Measurements from ENCODE around the gene TBC1D3I. TPM values are rescaled to one million over a fixed set of nuclear protein-coding genes. Genes with fewer than 3 reads are reported as not detected.
"Not testable (repeated sequence)": the region's sequence is repeated elsewhere in the genome, so short reads cannot be mapped to it uniquely, and the experiment has no call there.

Gene TBC1D3I
- not detected for polyA plus RNA-seq (2013, experiment 1 of 2)
- not detected for polyA plus RNA-seq (2013, experiment 2 of 2)

- not testable (repeated sequence) for H3K27ac ChIP-seq (ENCODE audit: low read depth, low read length); H3K9me3 ChIP-seq (ENCODE audit: insufficient read depth, low read depth, low read length); H3K36me3 ChIP-seq (ENCODE audit: insufficient read depth, low read length); H3K27me3 ChIP-seq (ENCODE audit: insufficient read depth, low read length); H3K4me3 ChIP-seq (ENCODE audit: low read length); H3K9ac ChIP-seq (ENCODE audit: low read depth, low read length); H3K4me1 ChIP-seq (ENCODE audit: insufficient read depth, low read length)
- no CpG with 5 or more reads among the region's 11 CpGs for WGBS
These were observed at the start of gene TBC1D3I for GRCh38 chr17:36264470-36264869. Gene TBC1D3I (minus strand): TSS chr17:36264570. CDS start chr17:36262985, 1,585 bp downstream.

GRCh38 chr17:36295161-36295560 is 30.8 kb upstream of the TBC1D3I start:
- not testable (repeated sequence) for H3K9me3 ChIP-seq (ENCODE audit: insufficient read depth, low read depth, low read length); H3K4me1 ChIP-seq (ENCODE audit: insufficient read depth, low read length)
- no CpG with 5 or more reads among the region's 1 CpG for WGBS

GRCh38 chr17:36289965-36290612 is 25.7 kb upstream of the TBC1D3I start:
- not testable (repeated sequence) for H3K9me3 ChIP-seq (ENCODE audit: insufficient read depth, low read depth, low read length); H3K4me1 ChIP-seq (ENCODE audit: insufficient read depth, low read length); H3K36me3 ChIP-seq (ENCODE audit: insufficient read depth, low read length); H3K27me3 ChIP-seq (ENCODE audit: insufficient read depth, low read length); H3K4me3 ChIP-seq (ENCODE audit: low read length); H3K27ac ChIP-seq (ENCODE audit: low read depth, low read length); H3K9ac ChIP-seq (ENCODE audit: low read depth, low read length)
- WGBS: no CpG with 5 or more reads among the region's 2 CpGs

More at GRCh38 chr17:36295161-36295560, 30.8 kb upstream of the TBC1D3I start:
- not testable (repeated sequence) for H3K4me3 ChIP-seq (ENCODE audit: low read length); H3K9ac ChIP-seq (ENCODE audit: low read depth, low read length); H3K27ac ChIP-seq (ENCODE audit: low read depth, low read length); H3K36me3 ChIP-seq (ENCODE audit: insufficient read depth, low read length); H3K27me3 ChIP-seq (ENCODE audit: insufficient read depth, low read length)

- H3K4me1 ChIP-seq (ENCODE audit: insufficient read depth, low read length); H3K9ac ChIP-seq (ENCODE audit: low read depth, low read length); H3K9me3 ChIP-seq (ENCODE audit: insufficient read depth, low read depth, low read length); H3K27ac ChIP-seq (ENCODE audit: low read depth, low read length); H3K36me3 ChIP-seq (ENCODE audit: insufficient read depth, low read length); H3K27me3 ChIP-seq (ENCODE audit: insufficient read depth, low read length); H3K4me3 ChIP-seq (ENCODE audit: low read length): not testable (repeated sequence)
- WGBS: no CpG with 5 or more reads among the region's 5 CpGs
These were observed 19.8 kb upstream of the TBC1D3I start for GRCh38 chr17:36284219-36284618.

- not testable (repeated sequence) for H3K4me3 ChIP-seq (ENCODE audit: low read length); H3K9ac ChIP-seq (ENCODE audit: low read depth, low read length); H3K9me3 ChIP-seq (ENCODE audit: insufficient read depth, low read depth, low read length); H3K4me1 ChIP-seq (ENCODE audit: insufficient read depth, low read length); H3K27ac ChIP-seq (ENCODE audit: low read depth, low read length); H3K27me3 ChIP-seq (ENCODE audit: insufficient read depth, low read length); H3K36me3 ChIP-seq (ENCODE audit: insufficient read depth, low read length)
- no CpG with 5 or more reads among the region's 1 CpG for WGBS
These were observed 18.9 kb upstream of the TBC1D3I start for GRCh38 chr17:36283256-36283655.

- not testable (repeated sequence) for H3K9me3 ChIP-seq (ENCODE audit: insufficient read depth, low read depth, low read length); H3K27ac ChIP-seq (ENCODE audit: low read depth, low read length); H3K36me3 ChIP-seq (ENCODE audit: insufficient read depth, low read length); H3K4me3 ChIP-seq (ENCODE audit: low read length); H3K9ac ChIP-seq (ENCODE audit: low read depth, low read length); H3K4me1 ChIP-seq (ENCODE audit: insufficient read depth, low read length); H3K27me3 ChIP-seq (ENCODE audit: insufficient read depth, low read length)
- no CpG with 5 or more reads among the region's 4 CpGs for WGBS
These were observed 22.3 kb downstream of the TBC1D3I start for GRCh38 chr17:36242046-36242445.

GRCh38 chr17:36229644-36230043 is 34.7 kb downstream of the TBC1D3I start:
- no CpG with 5 or more reads among the region's 5 CpGs for WGBS
- not testable (repeated sequence) for H3K9me3 ChIP-seq (ENCODE audit: insufficient read depth, low read depth, low read length); H3K27ac ChIP-seq (ENCODE audit: low read depth, low read length); H3K4me3 ChIP-seq (ENCODE audit: low read length); H3K9ac ChIP-seq (ENCODE audit: low read depth, low read length); H3K36me3 ChIP-seq (ENCODE audit: insufficient read depth, low read length); H3K4me1 ChIP-seq (ENCODE audit: insufficient read depth, low read length); H3K27me3 ChIP-seq (ENCODE audit: insufficient read depth, low read length)

GRCh38 chr17:36222967-36223366 is 41.4 kb downstream of the TBC1D3I start:
- H3K9me3 ChIP-seq (ENCODE audit: insufficient read depth, low read depth, low read length); H3K27me3 ChIP-seq (ENCODE audit: insufficient read depth, low read length); H3K36me3 ChIP-seq (ENCODE audit: insufficient read depth, low read length); H3K27ac ChIP-seq (ENCODE audit: low read depth, low read length); H3K9ac ChIP-seq (ENCODE audit: low read depth, low read length); H3K4me3 ChIP-seq (ENCODE audit: low read length); H3K4me1 ChIP-seq (ENCODE audit: insufficient read depth, low read length): not testable (repeated sequence)
- WGBS: 91% methylated on average over 12 of the region's 12 CpGs

GRCh38 chr17:36221581-36222100 is 42.7 kb downstream of the TBC1D3I start:
- not testable (repeated sequence) for H3K36me3 ChIP-seq (ENCODE audit: insufficient read depth, low read length); H3K9ac ChIP-seq (ENCODE audit: low read depth, low read length); H3K4me3 ChIP-seq (ENCODE audit: low read length); H3K27me3 ChIP-seq (ENCODE audit: insufficient read depth, low read length); H3K27ac ChIP-seq (ENCODE audit: low read depth, low read length); H3K4me1 ChIP-seq (ENCODE audit: insufficient read depth, low read length); H3K9me3 ChIP-seq (ENCODE audit: insufficient read depth, low read depth, low read length)
- WGBS: 89% methylated on average over 4 of the region's 4 CpGs

- H3K27ac ChIP-seq (ENCODE audit: low read depth, low read length); H3K4me3 ChIP-seq (ENCODE audit: low read length); H3K9ac ChIP-seq (ENCODE audit: low read depth, low read length); H3K27me3 ChIP-seq (ENCODE audit: insufficient read depth, low read length); H3K4me1 ChIP-seq (ENCODE audit: insufficient read depth, low read length); H3K9me3 ChIP-seq (ENCODE audit: insufficient read depth, low read depth, low read length); H3K36me3 ChIP-seq (ENCODE audit: insufficient read depth, low read length): not testable (repeated sequence)
- 92% methylated on average over 3 of the region's 3 CpGs for WGBS
These were observed 43.4 kb downstream of the TBC1D3I start for GRCh38 chr17:36220737-36221580.

GRCh38 chr17:36219556-36219955 is 44.8 kb downstream of the TBC1D3I start:
- 95% methylated on average over 1 of the region's 1 CpG for WGBS

More at GRCh38 chr17:36219556-36219955, 44.8 kb downstream of the TBC1D3I start:
- H3K36me3 ChIP-seq (ENCODE audit: insufficient read depth, low read length); H3K4me3 ChIP-seq (ENCODE audit: low read length); H3K4me1 ChIP-seq (ENCODE audit: insufficient read depth, low read length); H3K9me3 ChIP-seq (ENCODE audit: insufficient read depth, low read depth, low read length); H3K27me3 ChIP-seq (ENCODE audit: insufficient read depth, low read length); H3K9ac ChIP-seq (ENCODE audit: low read depth, low read length); H3K27ac ChIP-seq (ENCODE audit: low read depth, low read length): not testable (repeated sequence)

Measured in HUES64 (cell line).